Measurements from ENCODE around the gene WDR27.
A peak's percentile ranks its signal among the peaks of the same experiment; 100 is the strongest.

The WDR27 gene

GRCh38 chr6:169539176-169539897 lies 162.5 kb downstream of the WDR27 start:
- TF ChIP-seq, protein P1, sequence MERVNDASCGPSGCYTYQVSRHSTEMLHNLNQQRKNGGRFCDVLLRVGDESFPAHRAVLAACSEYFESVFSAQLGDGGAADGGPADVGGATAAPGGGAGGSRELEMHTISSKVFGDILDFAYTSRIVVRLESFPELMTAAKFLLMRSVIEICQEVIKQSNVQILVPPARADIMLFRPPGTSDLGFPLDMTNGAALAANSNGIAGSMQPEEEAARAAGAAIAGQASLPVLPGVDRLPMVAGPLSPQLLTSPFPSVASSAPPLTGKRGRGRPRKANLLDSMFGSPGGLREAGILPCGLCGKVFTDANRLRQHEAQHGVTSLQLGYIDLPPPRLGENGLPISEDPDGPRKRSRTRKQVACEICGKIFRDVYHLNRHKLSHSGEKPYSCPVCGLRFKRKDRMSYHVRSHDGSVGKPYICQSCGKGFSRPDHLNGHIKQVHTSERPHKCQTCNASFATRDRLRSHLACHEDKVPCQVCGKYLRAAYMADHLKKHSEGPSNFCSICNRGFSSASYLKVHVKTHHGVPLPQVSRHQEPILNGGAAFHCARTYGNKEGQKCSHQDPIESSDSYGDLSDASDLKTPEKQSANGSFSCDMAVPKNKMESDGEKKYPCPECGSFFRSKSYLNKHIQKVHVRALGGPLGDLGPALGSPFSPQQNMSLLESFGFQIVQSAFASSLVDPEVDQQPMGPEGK (CRISPR knock-in tag; IDR thresholded peaks at IDR 0.05; ENCODE audit: borderline replicate concordance): no peak
- no peak for TF ChIP-seq GLIS3 (CRISPR knock-in tag; IDR thresholded peaks at IDR 0.05)
- TF ChIP-seq TCF4 (CRISPR knock-in tag; IDR thresholded peaks at IDR 0.05; ENCODE audit: borderline replicate concordance): no peak
- no peak for TF ChIP-seq ZC3H10 (CRISPR knock-in tag; IDR thresholded peaks at IDR 0.05)
- no peak for TF ChIP-seq TOX (CRISPR knock-in tag; IDR thresholded peaks at IDR 0.05; ENCODE audit: borderline replicate concordance)
- TF ChIP-seq ZFP30 (CRISPR knock-in tag; IDR thresholded peaks at IDR 0.05): no peak
- TF ChIP-seq BACH2 (CRISPR knock-in tag; IDR thresholded peaks at IDR 0.05; ENCODE audit: borderline replicate concordance): no peak
- no peak for TF ChIP-seq ISL1 (CRISPR knock-in tag; IDR thresholded peaks at IDR 0.05)
- no peak for TF ChIP-seq ZNF70 (CRISPR knock-in tag; IDR thresholded peaks at IDR 0.05)
- TF ChIP-seq, protein P2, sequence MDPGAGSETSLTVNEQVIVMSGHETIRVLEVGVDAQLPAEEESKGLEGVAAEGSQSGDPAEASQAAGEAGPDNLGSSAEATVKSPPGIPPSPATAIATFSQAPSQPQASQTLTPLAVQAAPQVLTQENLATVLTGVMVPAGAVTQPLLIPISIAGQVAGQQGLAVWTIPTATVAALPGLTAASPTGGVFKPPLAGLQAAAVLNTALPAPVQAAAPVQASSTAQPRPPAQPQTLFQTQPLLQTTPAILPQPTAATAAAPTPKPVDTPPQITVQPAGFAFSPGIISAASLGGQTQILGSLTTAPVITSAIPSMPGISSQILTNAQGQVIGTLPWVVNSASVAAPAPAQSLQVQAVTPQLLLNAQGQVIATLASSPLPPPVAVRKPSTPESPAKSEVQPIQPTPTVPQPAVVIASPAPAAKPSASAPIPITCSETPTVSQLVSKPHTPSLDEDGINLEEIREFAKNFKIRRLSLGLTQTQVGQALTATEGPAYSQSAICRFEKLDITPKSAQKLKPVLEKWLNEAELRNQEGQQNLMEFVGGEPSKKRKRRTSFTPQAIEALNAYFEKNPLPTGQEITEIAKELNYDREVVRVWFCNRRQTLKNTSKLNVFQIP (CRISPR knock-in tag; IDR thresholded peaks at IDR 0.05; ENCODE audit: borderline replicate concordance, low read depth): no peak
- TF ChIP-seq, protein P3, sequence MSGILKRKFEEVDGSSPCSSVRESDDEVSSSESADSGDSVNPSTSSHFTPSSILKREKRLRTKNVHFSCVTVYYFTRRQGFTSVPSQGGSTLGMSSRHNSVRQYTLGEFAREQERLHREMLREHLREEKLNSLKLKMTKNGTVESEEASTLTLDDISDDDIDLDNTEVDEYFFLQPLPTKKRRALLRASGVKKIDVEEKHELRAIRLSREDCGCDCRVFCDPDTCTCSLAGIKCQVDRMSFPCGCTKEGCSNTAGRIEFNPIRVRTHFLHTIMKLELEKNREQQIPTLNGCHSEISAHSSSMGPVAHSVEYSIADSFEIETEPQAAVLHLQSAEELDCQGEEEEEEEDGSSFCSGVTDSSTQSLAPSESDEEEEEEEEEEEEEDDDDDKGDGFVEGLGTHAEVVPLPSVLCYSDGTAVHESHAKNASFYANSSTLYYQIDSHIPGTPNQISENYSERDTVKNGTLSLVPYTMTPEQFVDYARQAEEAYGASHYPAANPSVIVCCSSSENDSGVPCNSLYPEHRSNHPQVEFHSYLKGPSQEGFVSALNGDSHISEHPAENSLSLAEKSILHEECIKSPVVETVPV (CRISPR knock-in tag; IDR thresholded peaks at IDR 0.05): no peak
- peak; percentile 80 for ATAC-seq

- TF ChIP-seq ZNF565 (CRISPR knock-in tag; conservative IDR thresholded peaks at IDR 0.05; ENCODE audit: low read depth): no peak
- ATAC-seq: no peak
These were observed 165.2 kb downstream of the WDR27 start for GRCh38 chr6:169536446-169537170.

DNA sequence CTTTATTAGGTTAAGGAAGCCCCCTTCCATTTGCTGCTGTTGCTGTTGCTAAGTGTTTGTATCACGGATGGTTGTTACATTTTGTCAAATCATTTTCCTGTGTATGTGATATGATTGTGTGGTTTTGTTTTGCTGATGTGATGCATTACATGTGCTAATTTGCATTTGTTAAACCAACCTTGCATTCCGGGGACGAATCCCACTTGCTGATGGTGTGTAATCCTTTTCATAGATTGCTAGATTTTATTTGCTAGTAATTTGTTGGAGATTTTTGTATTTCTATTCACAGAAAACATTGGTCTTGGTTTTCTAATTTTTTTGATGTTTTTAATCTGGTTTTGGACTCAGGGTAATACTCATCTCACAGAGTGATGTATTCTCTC lies 167.8 kb downstream of the WDR27 start:
- TF ChIP-seq BACH2 (CRISPR knock-in tag; IDR thresholded peaks at IDR 0.05; ENCODE audit: borderline replicate concordance) (no peak), ZFP3 (CRISPR knock-in tag; IDR thresholded peaks at IDR 0.05) (no peak), ZFP30 (CRISPR knock-in tag; IDR thresholded peaks at IDR 0.05) (no peak)
- ATAC-seq: no peak

DNA sequence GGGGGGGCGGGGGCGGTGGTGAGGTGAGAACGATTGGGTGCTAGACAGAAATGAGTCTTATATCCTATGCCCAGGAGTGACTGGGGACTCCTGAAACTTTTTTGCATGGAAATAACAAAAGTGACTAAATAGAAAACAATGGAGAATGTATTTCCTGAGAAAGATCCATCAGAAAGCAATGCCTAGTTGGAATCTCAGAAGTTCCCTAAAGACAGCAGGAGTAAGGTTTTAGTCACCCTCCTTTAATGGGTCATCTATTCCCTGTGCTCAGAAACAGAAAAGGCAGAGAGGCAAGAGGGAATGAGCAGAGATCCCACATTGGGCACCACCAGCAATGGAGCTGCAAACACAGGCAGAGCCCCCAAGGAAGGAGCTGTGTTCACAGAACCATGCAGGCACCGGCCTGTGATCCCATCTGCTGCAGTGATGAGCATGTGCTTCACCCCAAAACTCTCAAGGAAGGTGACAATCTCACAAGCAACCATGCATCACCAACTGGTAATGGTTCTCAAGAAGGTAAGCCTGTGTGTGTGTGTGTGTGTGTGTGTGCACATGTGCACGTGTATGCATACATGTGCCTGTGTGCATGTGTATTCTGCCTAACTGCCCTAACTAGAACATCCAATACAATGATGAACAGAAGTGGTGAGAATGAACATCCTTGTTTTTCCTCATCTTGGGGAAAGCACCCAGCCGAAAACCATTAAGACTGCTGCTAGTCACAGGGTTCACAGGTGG lies 168.4 kb downstream of the WDR27 start:
- no peak for TF ChIP-seq TCF4 (CRISPR knock-in tag; IDR thresholded peaks at IDR 0.05; ENCODE audit: borderline replicate concordance)
- ATAC-seq: no peak

- peak; percentile 14 for ATAC-seq
- no peak for TF ChIP-seq ESRRG (CRISPR knock-in tag; IDR thresholded peaks at IDR 0.05)
- TF ChIP-seq ZFP3 (CRISPR knock-in tag; IDR thresholded peaks at IDR 0.05): no peak
- TF ChIP-seq SNAI2 (CRISPR knock-in tag; IDR thresholded peaks at IDR 0.05): no peak
- no peak for TF ChIP-seq CSDC2 (CRISPR knock-in tag; IDR thresholded peaks at IDR 0.05)
These were observed 171.1 kb downstream of the WDR27 start for GRCh38 chr6:169530752-169531123.

DNA sequence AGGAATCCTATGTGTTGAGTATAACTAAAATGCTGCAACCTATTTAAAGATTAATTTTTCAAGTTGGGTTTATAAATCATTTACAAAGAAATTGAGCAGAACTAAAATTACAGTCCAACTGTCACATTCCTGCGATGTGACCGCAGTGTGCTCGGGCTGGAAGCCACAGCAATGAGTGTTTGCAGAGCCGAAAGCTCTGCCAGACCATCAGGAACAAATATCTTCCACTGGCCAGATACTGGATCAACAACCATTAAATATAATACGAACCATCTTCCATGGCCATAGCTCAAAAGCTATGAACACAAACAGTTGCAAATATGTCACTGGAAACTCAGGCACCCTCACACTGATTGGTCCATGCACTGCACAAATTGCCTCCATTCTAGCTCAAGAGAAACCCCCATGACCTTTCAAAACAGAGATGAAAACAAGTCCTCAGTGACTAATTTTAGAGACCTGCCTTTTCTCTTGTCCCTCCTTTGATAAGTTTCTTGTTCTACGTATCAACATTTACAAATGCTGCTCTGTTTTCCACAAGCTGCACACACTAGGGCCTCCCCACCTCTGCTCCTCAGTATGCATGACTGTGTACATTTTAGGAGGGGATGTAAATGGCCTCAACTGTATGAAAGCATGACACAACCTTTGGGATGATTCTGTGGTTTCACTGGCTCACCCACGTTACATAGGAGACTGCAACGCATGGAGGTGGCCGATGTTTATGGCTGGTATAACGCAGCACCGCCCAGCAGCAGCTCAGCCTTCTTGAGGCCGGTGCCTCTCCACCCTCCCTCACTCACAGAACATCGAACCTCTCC lies 171.7 kb downstream of the WDR27 start:
- ATAC-seq: peak; percentile 98
- peak; percentile 87 for TF ChIP-seq TOX (CRISPR knock-in tag; IDR thresholded peaks at IDR 0.05; ENCODE audit: borderline replicate concordance)
- TF ChIP-seq TCF4 (CRISPR knock-in tag; IDR thresholded peaks at IDR 0.05; ENCODE audit: borderline replicate concordance): no peak
- no peak for TF ChIP-seq GLIS3 (CRISPR knock-in tag; IDR thresholded peaks at IDR 0.05)
- TF ChIP-seq RARB (CRISPR knock-in tag; IDR thresholded peaks at IDR 0.05): peak; percentile 87
- peak; percentile 56; the same call in 1 of the 2 replicates for TF ChIP-seq ISL1 (CRISPR knock-in tag; IDR thresholded peaks at IDR 0.05)
- peak; percentile 63 for TF ChIP-seq ZC3H10 (CRISPR knock-in tag; IDR thresholded peaks at IDR 0.05)
